GM21360 (cell line): Measurements from ENCODE around the gene PLXND1.
"Not testable (repeated sequence)": the region's sequence is repeated elsewhere in the genome, so short reads cannot be mapped to it uniquely, and the experiment has no call there.

Experiments
- ATAC-seq: cut with Tn5 transposase; IDR thresholded peaks from one replicate; pipeline ENCODE4 v1.9.1; 2021; ENCODE audit warnings: mild to moderate bottlenecking, moderate library complexity; ENCODE audit not compliant: unreplicated experiment

PLXND1 gene, protein sequence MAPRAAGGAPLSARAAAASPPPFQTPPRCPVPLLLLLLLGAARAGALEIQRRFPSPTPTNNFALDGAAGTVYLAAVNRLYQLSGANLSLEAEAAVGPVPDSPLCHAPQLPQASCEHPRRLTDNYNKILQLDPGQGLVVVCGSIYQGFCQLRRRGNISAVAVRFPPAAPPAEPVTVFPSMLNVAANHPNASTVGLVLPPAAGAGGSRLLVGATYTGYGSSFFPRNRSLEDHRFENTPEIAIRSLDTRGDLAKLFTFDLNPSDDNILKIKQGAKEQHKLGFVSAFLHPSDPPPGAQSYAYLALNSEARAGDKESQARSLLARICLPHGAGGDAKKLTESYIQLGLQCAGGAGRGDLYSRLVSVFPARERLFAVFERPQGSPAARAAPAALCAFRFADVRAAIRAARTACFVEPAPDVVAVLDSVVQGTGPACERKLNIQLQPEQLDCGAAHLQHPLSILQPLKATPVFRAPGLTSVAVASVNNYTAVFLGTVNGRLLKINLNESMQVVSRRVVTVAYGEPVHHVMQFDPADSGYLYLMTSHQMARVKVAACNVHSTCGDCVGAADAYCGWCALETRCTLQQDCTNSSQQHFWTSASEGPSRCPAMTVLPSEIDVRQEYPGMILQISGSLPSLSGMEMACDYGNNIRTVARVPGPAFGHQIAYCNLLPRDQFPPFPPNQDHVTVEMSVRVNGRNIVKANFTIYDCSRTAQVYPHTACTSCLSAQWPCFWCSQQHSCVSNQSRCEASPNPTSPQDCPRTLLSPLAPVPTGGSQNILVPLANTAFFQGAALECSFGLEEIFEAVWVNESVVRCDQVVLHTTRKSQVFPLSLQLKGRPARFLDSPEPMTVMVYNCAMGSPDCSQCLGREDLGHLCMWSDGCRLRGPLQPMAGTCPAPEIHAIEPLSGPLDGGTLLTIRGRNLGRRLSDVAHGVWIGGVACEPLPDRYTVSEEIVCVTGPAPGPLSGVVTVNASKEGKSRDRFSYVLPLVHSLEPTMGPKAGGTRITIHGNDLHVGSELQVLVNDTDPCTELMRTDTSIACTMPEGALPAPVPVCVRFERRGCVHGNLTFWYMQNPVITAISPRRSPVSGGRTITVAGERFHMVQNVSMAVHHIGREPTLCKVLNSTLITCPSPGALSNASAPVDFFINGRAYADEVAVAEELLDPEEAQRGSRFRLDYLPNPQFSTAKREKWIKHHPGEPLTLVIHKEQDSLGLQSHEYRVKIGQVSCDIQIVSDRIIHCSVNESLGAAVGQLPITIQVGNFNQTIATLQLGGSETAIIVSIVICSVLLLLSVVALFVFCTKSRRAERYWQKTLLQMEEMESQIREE (N-terminal part only)

GRCh38 chr3:129606636-129607390 lies at the start of gene PLXND1:
TSS of gene PLXND1 (minus strand) at chr3:129606676. CDS start at chr3:129606639, 37 bp downstream.
- ATAC-seq: no peak

DNA sequence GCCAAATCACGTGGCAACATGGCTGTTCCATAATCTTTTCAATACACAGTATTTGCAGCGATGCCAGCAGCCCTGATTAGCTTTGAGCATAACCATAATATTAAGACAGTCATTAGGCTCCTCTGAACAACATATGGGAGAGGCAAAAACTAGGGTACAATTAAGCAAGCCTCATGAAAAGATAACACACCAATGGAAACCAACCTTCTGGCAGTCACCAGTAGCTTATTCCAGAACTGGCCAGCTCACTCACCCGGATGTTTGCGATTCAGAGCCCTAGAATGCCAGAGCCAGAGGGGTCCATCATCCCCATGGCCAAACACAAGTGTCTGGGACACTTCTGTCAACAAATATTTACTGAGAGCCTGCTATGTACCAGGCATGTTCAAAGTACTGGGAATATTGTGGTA lies 48.8 kb upstream of the PLXND1 start:
- ATAC-seq: no peak

DNA sequence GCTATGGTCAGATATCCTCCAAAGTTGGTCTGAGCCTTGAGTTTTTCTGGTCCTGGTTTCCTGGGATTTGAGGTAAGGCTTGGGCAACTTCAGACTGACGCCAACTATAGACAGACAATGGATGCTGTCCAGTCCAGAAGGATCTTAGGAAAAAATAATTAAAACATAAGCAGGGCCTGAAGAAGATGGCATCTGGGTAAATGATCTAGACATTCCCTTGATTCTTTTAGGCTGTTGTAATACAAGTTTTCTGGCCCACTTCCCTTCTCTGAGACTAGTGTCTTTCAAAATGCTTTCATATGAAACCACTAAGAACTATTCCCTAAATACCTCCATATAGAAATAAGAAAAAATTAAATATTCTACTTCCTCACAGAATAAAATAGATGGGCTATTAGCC lies 47.7 kb upstream of the PLXND1 start:
- no peak for ATAC-seq

DNA sequence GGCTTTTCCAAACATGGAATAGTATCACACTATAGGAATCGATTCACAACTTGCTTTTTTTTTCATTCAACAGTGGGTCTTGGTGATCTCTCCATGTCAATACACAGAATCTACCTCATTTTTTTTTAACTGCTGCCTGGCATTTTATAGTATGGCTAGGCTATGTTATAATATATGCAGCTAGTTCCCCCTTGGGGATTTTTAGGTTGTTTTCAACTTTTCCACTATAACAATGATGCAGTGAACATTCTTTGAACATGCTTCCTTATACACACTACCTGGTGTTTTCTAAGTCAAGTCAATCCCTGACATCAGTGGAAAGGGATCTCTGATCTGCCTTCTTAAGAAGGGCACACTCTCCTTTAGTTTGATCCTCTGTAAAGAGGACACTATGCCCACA lies 46.5 kb upstream of the PLXND1 start:
- ATAC-seq: no peak

GRCh38 chr3:129651435-129652202 lies 45.1 kb upstream of the PLXND1 start:
- no peak for ATAC-seq

- ATAC-seq: no peak
Measured at GRCh38 chr3:129650256-129650872, 43.9 kb upstream of the PLXND1 start.

- ATAC-seq: no peak
Measured at GRCh38 chr3:129648391-129648790, 41.9 kb upstream of the PLXND1 start.

GRCh38 chr3:129645286-129645685 lies 38.8 kb upstream of the PLXND1 start:
- no peak for ATAC-seq

DNA sequence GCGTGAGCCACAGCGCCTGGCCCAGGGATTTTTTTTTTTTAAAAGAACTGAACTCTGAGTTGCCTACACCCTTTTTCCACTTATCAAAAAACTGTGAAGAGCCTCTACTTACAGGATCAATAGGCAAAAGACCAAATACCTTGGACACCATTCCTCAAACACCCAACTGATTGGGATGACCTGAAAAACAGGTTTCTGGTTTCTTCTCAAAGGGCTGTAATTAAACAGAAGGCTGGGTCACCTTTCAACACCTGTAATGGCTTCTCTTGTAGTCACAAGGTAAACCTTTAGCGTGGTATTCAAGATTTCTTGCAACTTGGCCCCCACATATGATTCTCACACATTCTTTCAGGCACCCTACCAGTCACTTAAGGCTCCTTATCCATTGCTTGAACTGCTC lies 38.4 kb upstream of the PLXND1 start:
- ATAC-seq: no peak

GRCh38 chr3:129641567-129642260 lies 35.2 kb upstream of the PLXND1 start:
- ATAC-seq: not testable (repeated sequence)

- not testable (repeated sequence) for ATAC-seq
Measured at GRCh38 chr3:129640985-129641384, 34.5 kb upstream of the PLXND1 start.

- no peak for ATAC-seq
Measured at GRCh38 chr3:129638481-129638880, 32.0 kb upstream of the PLXND1 start.

- ATAC-seq: no peak
Measured at GRCh38 chr3:129636082-129636481, 29.6 kb upstream of the PLXND1 start.

DNA sequence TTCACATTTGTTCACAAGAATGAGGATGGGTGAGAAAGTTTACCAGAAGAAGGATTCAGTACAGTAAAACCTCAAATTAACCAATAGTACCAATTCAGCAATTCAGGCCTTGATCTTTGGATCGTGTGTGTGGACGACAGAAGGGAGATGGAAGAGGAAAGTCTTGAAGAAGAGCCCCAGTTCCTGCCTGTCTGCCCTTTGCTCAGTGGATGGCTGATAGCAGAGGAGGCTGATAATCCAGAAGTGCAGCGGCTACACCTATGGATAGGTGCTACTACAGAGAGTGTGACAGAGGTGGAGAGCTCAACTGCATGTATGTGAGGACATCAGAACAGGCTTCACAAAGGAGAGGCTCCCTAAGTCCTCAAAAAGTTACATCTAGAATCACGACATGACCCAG lies 29.2 kb upstream of the PLXND1 start:
- no peak for ATAC-seq

DNA sequence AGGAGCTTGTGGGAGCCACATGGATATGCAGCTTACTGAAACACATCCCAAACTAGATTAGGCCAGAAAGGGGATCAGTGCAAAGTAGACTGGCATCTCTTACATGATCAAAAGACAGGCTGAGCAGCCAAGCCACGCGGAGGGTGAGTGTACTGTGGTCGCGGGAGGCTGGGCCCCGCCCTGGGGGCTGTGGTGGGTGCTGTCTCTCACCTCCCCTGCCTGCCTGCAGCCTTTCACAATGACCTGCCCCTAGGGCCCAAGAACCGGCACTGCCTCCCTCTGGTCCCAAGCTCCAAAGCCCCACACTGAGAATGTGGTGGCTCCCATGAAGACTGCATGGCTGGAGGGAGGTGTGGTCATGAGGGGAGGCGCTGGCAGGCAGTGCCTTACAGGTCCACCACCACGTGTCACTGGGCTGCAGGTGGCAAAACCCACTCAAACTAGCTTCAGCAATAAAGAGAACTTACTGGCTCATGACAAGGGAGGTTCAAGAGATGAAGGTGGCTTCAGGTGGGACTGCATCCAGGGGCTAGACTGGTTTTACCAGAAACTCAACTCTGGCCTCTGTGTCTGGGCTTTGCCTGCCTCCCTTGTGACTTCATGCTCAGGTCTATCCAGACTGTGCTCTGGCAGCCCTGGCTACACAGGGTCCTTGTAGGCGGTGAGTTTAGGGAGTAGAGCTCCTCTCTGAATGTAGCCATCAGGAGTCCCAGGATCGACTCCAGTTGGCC lies 27.4 kb upstream of the PLXND1 start:
- ATAC-seq: no peak

GRCh38 chr3:129632977-129633376 lies 26.5 kb upstream of the PLXND1 start:
- ATAC-seq: no peak

- ATAC-seq: no peak
Measured at GRCh38 chr3:129632556-129632955, 26.1 kb upstream of the PLXND1 start.

DNA sequence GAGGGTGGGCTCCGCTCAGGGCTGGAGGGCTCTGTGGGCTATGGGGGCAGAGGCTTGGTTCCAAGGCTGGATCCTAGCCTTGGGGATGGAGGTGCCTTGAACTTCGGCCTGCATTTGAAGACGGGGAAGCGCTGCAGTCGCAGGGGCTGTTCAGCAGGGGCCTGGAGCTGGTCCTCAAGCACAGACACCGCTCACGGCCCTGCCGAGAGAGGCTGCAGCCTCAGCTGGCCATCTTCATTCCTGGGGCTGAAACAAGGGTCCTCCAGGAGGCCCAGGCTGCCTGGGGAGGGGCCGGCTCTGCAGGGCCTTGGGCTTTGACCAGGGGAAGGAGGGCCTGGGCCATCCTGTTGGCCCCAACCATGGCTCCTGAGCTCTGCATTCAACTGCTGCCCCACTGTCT lies 25.6 kb upstream of the PLXND1 start:
- ATAC-seq: no peak
